IMR-90 (cell line): ENCODE data around the gene XPO4. TPM values are rescaled to one million over a fixed set of nuclear protein-coding genes. Genes with fewer than 3 reads are reported as not detected.

Experiments
- ATAC-seq: fragments of 200-7000 bp; cut with Tn5 transposase; 2 replicates; pipeline ENCODE4 v1.9.1; 2020; ENCODE audit warnings: low read depth, mild to moderate bottlenecking, moderate library complexity
- BruUV-seq: library from RNA; stranded (reverse); fragments of 400-500 nt; replicated peaks from 2 replicates; lab custom pipeline; 2021; lab: Mats Ljungman, UMichigan
- CTCF ChIA-PET: fragments of 300-600 bp; formaldehyde crosslinking; extraction: SDS; loops from one replicate; lab custom pipeline; 2021; ENCODE audit warnings: antibody characterized with exemption; lab: Yijun Ruan, JAX
- POLR2A ChIA-PET: fragments of 300-600 bp; sonication (Branson Sonifier 250); formaldehyde crosslinking; loops from one replicate; lab custom pipeline; 2022; ENCODE audit warnings: antibody characterized with exemption; ENCODE audit not compliant: unreplicated experiment; lab: Charles Lee
- DNase-seq: peaks from one replicate; pipeline ENCODE4 v3.0.0; 2013
- H2AFZ ChIP-seq: replicated peaks from 2 replicates; pipeline ENCODE3; 2013; ENCODE audit warnings: low read length, mild to moderate bottlenecking; ENCODE audit not compliant: poor library complexity
- H2AK5ac ChIP-seq: 2 replicates; pipeline ENCODE4 v1.6.1; 2013; ENCODE audit warnings: low read depth, low read length, inconsistent platforms
- H2AK9ac ChIP-seq: replicated peaks from 2 replicates; pipeline ENCODE3; 2013; ENCODE audit warnings: mild to moderate bottlenecking, low read depth, low read length, moderate library complexity; ENCODE audit not compliant: poor library complexity
- H2BK120ac ChIP-seq: 2 replicates; pipeline ENCODE4 v1.6.1; 2013; ENCODE audit warnings: low read depth, low read length, inconsistent platforms
- H2BK15ac ChIP-seq: 3 replicates; pipeline ENCODE4 v1.6.1; 2013; ENCODE audit warnings: low read depth, low read length, inconsistent platforms
- H2BK20ac ChIP-seq: 2 replicates; pipeline ENCODE4 v1.6.1; 2013; ENCODE audit warnings: low read depth, mild to moderate bottlenecking, inconsistent platforms, low read length, moderate library complexity
- H2BK5ac ChIP-seq: 2 replicates; pipeline ENCODE4 v1.6.1; 2013; ENCODE audit warnings: mild to moderate bottlenecking, low read depth, low read length, inconsistent platforms; ENCODE audit not compliant: poor library complexity, severe bottlenecking
- H3K14ac ChIP-seq: replicated peaks from 2 replicates; pipeline ENCODE4 v1.6.1; 2013; ENCODE audit warnings: low read depth, low read length, inconsistent platforms
- H3K18ac ChIP-seq: 2 replicates; pipeline ENCODE4 v1.6.1; 2013; ENCODE audit warnings: low read depth, low read length, control low read depth
- H3K23ac ChIP-seq: 2 replicates; pipeline ENCODE4 v1.6.1; 2013; ENCODE audit warnings: low read depth, low read length, inconsistent platforms
- H3K27ac ChIP-seq: 2 replicates; pipeline ENCODE4 v1.5.1; 2013; ENCODE audit warnings: mild to moderate bottlenecking, control low read depth, low read length; ENCODE audit not compliant: insufficient read depth
- H3K27me3 ChIP-seq: 2 replicates; pipeline ENCODE4 v1.6.1; 2013; ENCODE audit warnings: low read length; ENCODE audit not compliant: control insufficient read depth, insufficient read depth
- H3K36me3 ChIP-seq: 2 replicates; pipeline ENCODE4 v1.6.1; 2013; ENCODE audit warnings: low read length, mixed read lengths; ENCODE audit not compliant: control insufficient read depth, insufficient read depth
- H3K4ac ChIP-seq: 2 replicates; pipeline ENCODE4 v1.6.1; 2013; ENCODE audit warnings: low read depth, low read length, inconsistent platforms
- H3K4me1 ChIP-seq: 2 replicates; pipeline ENCODE4 v1.6.1; 2013; ENCODE audit warnings: low read length, mixed read lengths; ENCODE audit not compliant: control insufficient read depth, insufficient read depth
- H3K4me2 ChIP-seq: 2 replicates; pipeline ENCODE4 v1.6.1; 2013; ENCODE audit warnings: low read depth, mild to moderate bottlenecking, control low read depth, low read length, moderate library complexity
- H3K4me3 ChIP-seq: 2 replicates; pipeline ENCODE4 v1.5.1; 2013; ENCODE audit warnings: low read depth, mild to moderate bottlenecking, control low read depth, low read length, moderate library complexity; ENCODE audit not compliant: insufficient read depth
- H3K56ac ChIP-seq: 2 replicates; pipeline ENCODE4 v1.6.1; 2013; ENCODE audit warnings: low read length, inconsistent platforms; ENCODE audit not compliant: insufficient read depth; ENCODE audit errors: extremely low read depth
- H3K79me1 ChIP-seq, 2 experiments: 2 replicates each; pipeline ENCODE4 v1.6.1; 2013; ENCODE audit warnings: low read length in 2 of 2, inconsistent platforms in 1 of 2, low read depth in 1 of 2
- H3K9ac ChIP-seq: 2 replicates; pipeline ENCODE4 v1.6.1; 2013; ENCODE audit warnings: low read depth, low read length, control low read depth
- H3K9me1 ChIP-seq: 2 replicates; pipeline ENCODE4 v1.6.1; 2013; ENCODE audit warnings: low read length, inconsistent platforms; ENCODE audit not compliant: insufficient read depth
- H3K9me3 ChIP-seq: 2 replicates; pipeline ENCODE4 v1.6.1; 2013; ENCODE audit warnings: low read length; ENCODE audit not compliant: control insufficient read depth, insufficient read depth
- H4K20me1 ChIP-seq: 2 replicates; pipeline ENCODE4 v1.6.1; 2013; ENCODE audit warnings: low read length, inconsistent platforms; ENCODE audit not compliant: insufficient read depth
- H4K5ac ChIP-seq: 2 replicates; pipeline ENCODE4 v1.6.1; 2013; ENCODE audit warnings: mild to moderate bottlenecking, low read depth, low read length, control low read depth
- H4K8ac ChIP-seq, 2 experiments: 2 replicates each; pipeline ENCODE4 v1.6.1; 2013; ENCODE audit warnings: low read depth in 2 of 2, low read length in 2 of 2, control low read depth in 1 of 2, inconsistent platforms in 1 of 2
- H4K91ac ChIP-seq: 2 replicates; pipeline ENCODE4 v1.6.1; 2013; ENCODE audit warnings: low read depth, low read length, inconsistent platforms; ENCODE audit not compliant: insufficient read depth
- BHLHE40 ChIP-seq: fragments of 150-350 bp; IDR thresholded peaks from 2 replicates; pipeline ENCODE4 v1.6.1; 2016; ENCODE audit warnings: mild to moderate bottlenecking, low read depth, low read length
- CEBPB ChIP-seq: IDR thresholded peaks from 2 replicates; pipeline ENCODE4 v1.6.1; 2012; ENCODE audit warnings: low read depth, low read length, improper control_type of control experiment
- CHD1 ChIP-seq: IDR thresholded peaks from 2 replicates; pipeline ENCODE4 v1.6.1; 2012; ENCODE audit warnings: low read depth, low read length, improper control_type of control experiment
- FOS ChIP-seq: fragments of 150-350 bp; IDR thresholded peaks from 2 replicates; pipeline ENCODE4 v1.6.1; 2016; ENCODE audit warnings: low read depth, low read length
- MAFK ChIP-seq: IDR thresholded peaks from 2 replicates; pipeline ENCODE4 v1.6.1; 2012; ENCODE audit warnings: low read depth, low read length, improper control_type of control experiment
- MAZ ChIP-seq: IDR thresholded peaks from 2 replicates; pipeline ENCODE4 v1.6.1; 2012; ENCODE audit warnings: low read depth, mild to moderate bottlenecking, low read length, improper control_type of control experiment, moderate library complexity, borderline replicate concordance
- MXI1 ChIP-seq: IDR thresholded peaks from 2 replicates; pipeline ENCODE4 v1.6.1; 2012; ENCODE audit warnings: low read depth, mild to moderate bottlenecking, low read length, moderate library complexity, borderline replicate concordance
- NFE2L2 ChIP-seq: fragments of 150-350 bp; IDR thresholded peaks from 2 replicates; pipeline ENCODE4 v1.6.1; 2016; ENCODE audit warnings: low read depth, mild to moderate bottlenecking, low read length
- POLR2A ChIP-seq: IDR thresholded peaks from 2 replicates; pipeline ENCODE4 v1.6.1; 2012; ENCODE audit warnings: mild to moderate bottlenecking, low read depth, low read length
- RCOR1 ChIP-seq: IDR thresholded peaks from 2 replicates; pipeline ENCODE4 v1.6.1; 2012; ENCODE audit warnings: mild to moderate bottlenecking, low read length, improper control_type of control experiment; ENCODE audit not compliant: insufficient replicate concordance
- RFX5 ChIP-seq: IDR thresholded peaks from 2 replicates; pipeline ENCODE4 v1.8.0; 2012; ENCODE audit warnings: low read depth, mild to moderate bottlenecking, low read length, moderate library complexity
- SMC3 ChIP-seq: fragments of 150-350 bp; IDR thresholded peaks from 2 replicates; pipeline ENCODE4 v1.6.1; 2016; ENCODE audit warnings: low read depth, mild to moderate bottlenecking, antibody characterized with exemption, low read length, moderate library complexity
- WGBS, 2 experiments: methylation state at CpG; one replicate each; pipeline versions ENCODE4 v1.1.5 to v1.1.7; 2013; ENCODE audit warnings: missing lambda C conversion rate in 2 of 2; ENCODE audit not compliant: insufficient read length in 1 of 2; ENCODE audit errors: extremely low coverage in 2 of 2; 5-methylcytosine and 5-hydroxymethylcytosine counted together
- dilution Hi-C: fragments of 300-500 bp; cut with HindIII; formaldehyde crosslinking; loops from one replicate; pipeline ENCODE4 v1.14.3; 2018; ENCODE audit warnings: low sequenced_read_pairs; ENCODE audit not compliant: unreplicated experiment
- in situ Hi-C: fragments of 300-500 bp; cut with MboI; formaldehyde crosslinking; loops from 3 replicates; pipeline ENCODE4 v1.14.3; 2019; ENCODE audit warnings: low sequenced_read_pairs, inconsistent platforms, mixed read lengths
- intact Hi-C: fragments of 100-400 bp; cut with micrococcal nuclease; formaldehyde crosslinking; loops from 2 replicates; pipeline ENCODE4 v1.10.0; 2022
- polyA plus RNA-seq, 3 experiments: library from polyadenylated mRNA; depleted of rRNA; stranded (reverse); fragments of >200 nt; gene quantifications; 2 replicates each; pipeline ENCODE4 v1.2.3, GENCODE V29; 2012; ENCODE audit warnings: low replicate concordance in 1 of 3
- total RNA-seq: library from RNA; depleted of rRNA; stranded (reverse); fragments of >200 nt; gene quantifications from 2 replicates; pipeline ENCODE4 v1.2.3, GENCODE V29; 2012
- TF ChIP-seq, protein P1 (sequence below): conservative IDR thresholded peaks from 2 replicates; pipeline ENCODE4 v1.5.1; 2012; ENCODE audit warnings: mild to moderate bottlenecking, low read depth, low read length, improper control_type of control experiment

Gene XPO4
- total and polyA plus RNA-seq, 2 of the 4 experiments (the other 2 are of a cell fraction), result 5.0 to 21.1 TPM

DNA sequence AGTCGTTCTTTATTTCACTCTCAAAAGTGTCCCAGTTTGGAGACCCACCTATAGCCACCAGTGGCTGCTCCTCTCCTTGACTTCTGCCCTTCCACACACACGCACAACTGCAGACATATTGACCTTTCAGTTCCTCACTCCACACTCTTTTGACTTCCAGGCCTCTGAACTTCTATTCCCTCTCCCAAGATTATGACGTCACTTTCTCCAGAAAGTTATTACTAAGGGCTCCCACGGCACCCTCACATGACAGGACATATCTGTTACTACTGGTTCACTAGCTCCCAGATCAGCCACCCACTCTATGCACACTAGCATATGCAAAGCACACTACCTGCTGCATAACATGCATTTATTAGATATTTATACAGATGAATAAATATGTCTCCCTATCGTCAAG, 45.9 kb downstream of the XPO4 start:
- TF ChIP-seq, protein P1, sequence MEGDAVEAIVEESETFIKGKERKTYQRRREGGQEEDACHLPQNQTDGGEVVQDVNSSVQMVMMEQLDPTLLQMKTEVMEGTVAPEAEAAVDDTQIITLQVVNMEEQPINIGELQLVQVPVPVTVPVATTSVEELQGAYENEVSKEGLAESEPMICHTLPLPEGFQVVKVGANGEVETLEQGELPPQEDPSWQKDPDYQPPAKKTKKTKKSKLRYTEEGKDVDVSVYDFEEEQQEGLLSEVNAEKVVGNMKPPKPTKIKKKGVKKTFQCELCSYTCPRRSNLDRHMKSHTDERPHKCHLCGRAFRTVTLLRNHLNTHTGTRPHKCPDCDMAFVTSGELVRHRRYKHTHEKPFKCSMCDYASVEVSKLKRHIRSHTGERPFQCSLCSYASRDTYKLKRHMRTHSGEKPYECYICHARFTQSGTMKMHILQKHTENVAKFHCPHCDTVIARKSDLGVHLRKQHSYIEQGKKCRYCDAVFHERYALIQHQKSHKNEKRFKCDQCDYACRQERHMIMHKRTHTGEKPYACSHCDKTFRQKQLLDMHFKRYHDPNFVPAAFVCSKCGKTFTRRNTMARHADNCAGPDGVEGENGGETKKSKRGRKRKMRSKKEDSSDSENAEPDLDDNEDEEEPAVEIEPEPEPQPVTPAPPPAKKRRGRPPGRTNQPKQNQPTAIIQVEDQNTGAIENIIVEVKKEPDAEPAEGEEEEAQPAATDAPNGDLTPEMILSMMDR, result no peak
- TF ChIP-seq MAFK (no peak), MAZ (no peak), RCOR1 (no peak), SMC3 (no peak), CHD1 (no peak), MXI1 (no peak), FOS (no peak), POLR2A (no peak), RFX5 (no peak), NFE2L2 (no peak), BHLHE40 (no peak), CEBPB (no peak)
- no peak overlapping the region for H4K5ac ChIP-seq
- no peak overlapping the region for H3K4ac ChIP-seq
- CTCF ChIA-PET, result no interaction called here
- no TSS peak for BruUV-seq
- intact Hi-C loops, result no loop called here
- H3K4me2 ChIP-seq, result no peak overlapping the region
- no peak overlapping the region for H2BK20ac ChIP-seq
- H3K9me3 ChIP-seq, result no peaks in the 10 kb centered on the region
- no peak overlapping the region for H2BK5ac ChIP-seq
- H3K27ac ChIP-seq, result no peak overlapping the region
- no peak overlapping the region for H2BK120ac ChIP-seq
- DNase-seq (no peak), ATAC-seq (no peak)
- H3K18ac ChIP-seq, result no peak overlapping the region
- H3K14ac ChIP-seq, result no peak overlapping the region
- no peaks in the 10 kb centered on the region for H4K20me1 ChIP-seq
- H3K23ac ChIP-seq, result no peak overlapping the region
- H3K27me3 ChIP-seq, result no peaks in the 10 kb centered on the region
- dilution Hi-C loops, result no loop called here
- H3K9ac ChIP-seq, result no peak overlapping the region
- no peak overlapping the region for H2BK15ac ChIP-seq
- no peak overlapping the region for H4K8ac ChIP-seq
- no peak overlapping the region for H3K4me3 ChIP-seq
- no peak overlapping the region for H4K91ac ChIP-seq
- in situ Hi-C loops, result no loop called here
- no peak overlapping the region for H2AFZ ChIP-seq
- 91% methylated on average over 4 of the region's 5 CpGs; no CpG with 5 or more reads in 1 of the 2 experiments for WGBS, 2 experiments
- H2AK5ac ChIP-seq, result no peak overlapping the region
- H2AK9ac ChIP-seq, result no peak overlapping the region
- peaks cover 3% of the 10 kb centered on the region; the same call in 1 of the 2 replicates for H3K36me3 ChIP-seq
- no peaks in the 10 kb centered on the region for H3K4me1 ChIP-seq
- no peaks in the 10 kb centered on the region; the same call in 1 of the 2 replicates for H3K9me1 ChIP-seq
- peaks cover 3 to 8% of the 10 kb centered on the region in 2 experiments; a peak in 2 of 4 replicates for H3K79me1 ChIP-seq
- no peak overlapping the region for H3K56ac ChIP-seq
- POLR2A ChIA-PET, result no interaction called here
